HL-60 (cell line): ENCODE results near the gene ADAM22.

Experiments used
- DNase-seq, 2 experiments: peaks; one replicate each; pipeline ENCODE4 v3.0.0-alpha.2; 2010 to 2020; ENCODE audit warnings: low read depth in 1 of 2, low spot score in 1 of 2
- H3K27ac ChIP-seq: fragments of 250-450 bp; sonication (Bioruptor Pico); replicated peaks from 2 replicates; pipeline ENCODE4 v1.5.1; 2020; ENCODE audit warnings: mild to moderate bottlenecking, moderate library complexity
- H3K27me3 ChIP-seq: fragments of 250-450 bp; sonication (Bioruptor Pico); 2 replicates; pipeline ENCODE4 v1.5.1; 2021; ENCODE audit warnings: mild to moderate bottlenecking, moderate library complexity; ENCODE audit not compliant: insufficient read depth, poor library complexity, severe bottlenecking
- H3K4me3 ChIP-seq: replicated peaks from 2 replicates; pipeline ENCODE4 v1.5.1; 2011; ENCODE audit warnings: mild to moderate bottlenecking, control low read depth, low read length; ENCODE audit not compliant: insufficient read depth
- CTCF ChIP-seq: IDR thresholded peaks from one replicate; pipeline ENCODE4 v1.5.1; 2011; ENCODE audit warnings: low read length, control low read depth, inconsistent platforms; ENCODE audit not compliant: insufficient read depth
- GABPA ChIP-seq: IDR thresholded peaks from 2 replicates; pipeline ENCODE4 v1.6.1; 2012; ENCODE audit warnings: low read depth
- POLR2AphosphoS5 ChIP-seq: IDR thresholded peaks from 2 replicates; pipeline ENCODE4 v1.6.1; 2012; ENCODE audit warnings: low read depth
- REST ChIP-seq: IDR thresholded peaks from 2 replicates; pipeline ENCODE4 v1.6.1; 2012; ENCODE audit warnings: low read depth; ENCODE audit not compliant: insufficient replicate concordance
- SPI1 ChIP-seq: IDR thresholded peaks from 2 replicates; pipeline ENCODE4 v1.6.1; 2012; ENCODE audit warnings: low read depth, mild to moderate bottlenecking, borderline replicate concordance
- long read RNA-seq: library from polyadenylated mRNA; unstranded; transcript quantifications from one replicate; pipeline ENCODE4 v2.0.0, GENCODE V29; 2020

ADAM22 gene
- long read RNA-seq, partial matches to known transcripts, result 0 of 1 reads
- long read RNA-seq, other reads (novel, unspliced or antisense), result 1 of 1 reads

- Histone ChIP-seq H3K27ac (no peak within 1 kb of the TSS), H3K4me3 (peak within 1 kb of the TSS; percentile 62), H3K27me3 (peaks cover 13% of the 10 kb centered on the region)
- DNase-seq, result peak; percentile 26 to 74
- TF ChIP-seq GABPA, result 0 out of 2 replicates have a peak, but pooled peaks have one; percentile 22
- no peak for TF ChIP-seq CTCF
Observed at GRCh38 chr7:87933953-87934698, at the start of gene ADAM22. Gene ADAM22, plus strand, starts transcription at chr7:87934251. Its CDS starts 215 bp downstream, at chr7:87934466.

GRCh38 chr7:87885018-87885417, 49.0 kb upstream of the ADAM22 start:
- Histone ChIP-seq H3K27ac (no peak overlapping the region), H3K27me3 (no peaks in the 10 kb centered on the region), H3K4me3 (no peak overlapping the region)
- TF ChIP-seq REST (no peak), SPI1 (no peak), CTCF (no peak), GABPA (no peak), POLR2AphosphoS5 (no peak)
- DNase-seq, result no peak

- H3K27me3 ChIP-seq, result no peaks in the 10 kb centered on the region
- no peak overlapping the region for H3K27ac ChIP-seq
- DNase-seq, result no peak
- TF ChIP-seq REST (no peak), CTCF (no peak), SPI1 (no peak), GABPA (no peak), POLR2AphosphoS5 (no peak)
- H3K4me3 ChIP-seq, result no peak overlapping the region
Observed at GRCh38 chr7:87886875-87887274, 47.2 kb upstream of the ADAM22 start.

- no peak overlapping the region for H3K27ac ChIP-seq
- H3K27me3 ChIP-seq, result no peaks in the 10 kb centered on the region
- no peak overlapping the region for H3K4me3 ChIP-seq
- no peak for DNase-seq
- no peak for TF ChIP-seq CTCF
- no peak for TF ChIP-seq GABPA
- no peak for TF ChIP-seq SPI1
- TF ChIP-seq REST, result no peak
- TF ChIP-seq POLR2AphosphoS5, result no peak
Observed at GRCh38 chr7:87895363-87895762, 38.7 kb upstream of the ADAM22 start.
